CD1c-positive myeloid dendritic cell (primary cell): ENCODE measurements around the gene NUTM2B.
"Not testable (repeated sequence)": the region's sequence is repeated elsewhere in the genome, so short reads cannot be mapped to it uniquely, and the experiment has no call there.

Experiments used
- DNase-seq: peaks from one replicate; pipeline ENCODE4 v3.0.0-alpha.2; 2016; ENCODE audit errors: extremely low spot score

Gene NUTM2B, protein sequence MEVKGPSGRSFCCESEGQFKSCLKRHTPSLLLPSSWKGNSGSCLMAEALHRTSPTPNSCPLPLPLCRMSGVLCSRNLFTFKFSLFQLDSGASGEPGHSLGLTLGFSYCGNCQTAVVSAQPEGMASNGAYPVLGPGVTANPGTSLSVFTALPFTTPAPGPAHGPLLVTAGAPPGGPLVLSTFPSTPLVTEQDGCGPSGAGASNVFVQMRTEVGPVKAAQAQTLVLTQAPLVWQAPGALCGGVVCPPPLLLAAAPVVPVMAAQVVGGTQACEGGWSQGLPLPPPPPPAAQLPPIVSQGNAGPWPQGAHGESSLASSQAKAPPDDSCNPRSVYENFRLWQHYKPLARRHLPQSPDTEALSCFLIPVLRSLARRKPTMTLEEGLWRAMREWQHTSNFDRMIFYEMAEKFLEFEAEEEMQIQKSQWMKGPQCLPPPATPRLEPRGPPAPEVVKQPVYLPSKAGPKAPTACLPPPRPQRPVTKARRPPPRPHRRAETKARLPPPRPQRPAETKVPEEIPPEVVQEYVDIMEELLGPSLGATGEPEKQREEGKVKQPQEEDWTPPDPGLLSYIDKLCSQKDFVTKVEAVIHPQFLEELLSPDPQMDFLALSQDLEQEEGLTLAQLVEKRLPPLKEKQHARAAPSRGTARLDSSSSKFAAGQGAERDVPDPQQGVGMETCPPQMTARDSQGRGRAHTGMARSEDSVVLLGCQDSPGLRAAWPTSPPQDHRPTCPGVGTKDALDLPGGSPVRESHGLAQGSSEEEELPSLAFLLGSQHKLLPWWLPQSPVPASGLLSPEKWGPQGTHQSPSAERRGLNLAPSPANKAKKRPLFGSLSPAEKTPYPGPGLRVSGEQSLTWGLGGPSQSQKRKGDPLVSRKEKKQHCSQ

DNA sequence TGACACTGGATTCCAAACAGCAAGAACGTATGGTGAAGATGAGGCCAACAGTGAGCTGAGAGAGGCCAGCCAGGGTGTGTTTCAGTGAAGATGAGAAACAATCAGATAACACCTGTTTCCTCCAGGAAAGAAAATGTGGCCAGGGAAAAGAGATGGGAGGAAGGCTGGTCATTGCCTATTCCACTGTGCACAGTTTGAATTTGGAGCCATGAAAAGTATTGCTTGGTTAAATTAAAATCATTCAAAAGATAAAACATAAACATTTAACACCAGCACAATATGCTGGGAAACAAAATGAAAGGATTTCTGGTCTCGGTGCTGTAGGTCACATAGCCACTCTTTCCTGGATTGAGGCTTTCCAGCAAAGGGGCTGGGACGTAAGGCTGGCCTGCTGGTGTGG is at the start of gene NUTM2B:
NUTM2B (plus strand) TSS at position 301 of the 400 bp plus-strand sequence. CDS start 383 bp downstream, outside the sequence.
- not testable (repeated sequence) for DNase-seq

GRCh38 chr10:79663287-79663686 is 39.7 kb upstream of the NUTM2B start:
- not testable (repeated sequence) for DNase-seq

DNA sequence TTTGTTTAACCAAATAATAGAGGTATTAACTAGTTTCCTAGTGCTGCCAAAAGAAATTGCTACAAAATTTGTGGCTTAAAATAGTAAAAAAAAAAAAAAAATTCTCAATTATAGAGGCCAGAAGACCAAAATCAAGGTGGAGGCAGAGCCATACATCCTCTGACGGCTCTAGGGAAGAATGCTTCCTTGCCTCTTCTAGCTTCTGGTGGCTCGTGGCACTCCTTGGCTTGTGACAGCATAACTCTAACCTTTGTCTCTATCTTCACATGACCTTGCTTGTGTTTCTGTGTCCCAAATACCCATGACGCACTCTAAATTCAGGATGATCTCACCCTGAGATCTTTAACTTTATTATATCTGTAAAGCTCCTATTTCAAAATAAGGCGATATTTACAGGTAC is 38.3 kb upstream of the NUTM2B start:
- not testable (repeated sequence) for DNase-seq

- not testable (repeated sequence) for DNase-seq
Measured at GRCh38 chr10:79669248-79669788, 33.7 kb upstream of the NUTM2B start.

GRCh38 chr10:79674878-79675277 is 28.1 kb upstream of the NUTM2B start:
- not testable (repeated sequence) for DNase-seq

GRCh38 chr10:79683026-79683883 is 19.8 kb upstream of the NUTM2B start:
- not testable (repeated sequence) for DNase-seq

- not testable (repeated sequence) for DNase-seq
Measured at GRCh38 chr10:79683884-79684720, 18.9 kb upstream of the NUTM2B start.

GRCh38 chr10:79685044-79685685 is 17.9 kb upstream of the NUTM2B start:
- not testable (repeated sequence) for DNase-seq

DNA sequence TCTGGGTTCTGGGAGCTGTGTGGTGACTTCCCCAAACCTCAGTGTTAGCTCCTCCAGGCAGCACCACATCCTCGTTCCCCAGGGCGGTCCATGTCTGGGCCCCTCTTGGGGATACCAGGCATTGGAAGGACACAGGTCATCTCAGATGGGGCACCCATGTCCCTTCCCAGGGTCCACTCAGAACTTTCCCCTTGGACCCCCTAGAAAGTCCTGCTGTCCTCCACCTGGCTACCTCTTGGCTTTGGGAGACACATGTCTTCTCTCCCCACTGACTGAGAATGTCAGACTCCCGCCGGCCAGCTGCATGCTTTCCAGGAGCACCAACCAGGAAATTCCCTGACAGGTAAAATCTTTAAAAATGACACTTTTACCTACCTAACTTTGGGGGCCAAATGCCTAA is 16.4 kb upstream of the NUTM2B start:
- not testable (repeated sequence) for DNase-seq

- not testable (repeated sequence) for DNase-seq
Measured at GRCh38 chr10:79687406-79688150, 15.4 kb upstream of the NUTM2B start.

GRCh38 chr10:79688798-79689197 is 14.2 kb upstream of the NUTM2B start:
- not testable (repeated sequence) for DNase-seq

GRCh38 chr10:79696596-79696995 is 6.4 kb upstream of the NUTM2B start:
- not testable (repeated sequence) for DNase-seq

- not testable (repeated sequence) for DNase-seq
Measured at GRCh38 chr10:79697141-79697540, 5.9 kb upstream of the NUTM2B start.

DNA sequence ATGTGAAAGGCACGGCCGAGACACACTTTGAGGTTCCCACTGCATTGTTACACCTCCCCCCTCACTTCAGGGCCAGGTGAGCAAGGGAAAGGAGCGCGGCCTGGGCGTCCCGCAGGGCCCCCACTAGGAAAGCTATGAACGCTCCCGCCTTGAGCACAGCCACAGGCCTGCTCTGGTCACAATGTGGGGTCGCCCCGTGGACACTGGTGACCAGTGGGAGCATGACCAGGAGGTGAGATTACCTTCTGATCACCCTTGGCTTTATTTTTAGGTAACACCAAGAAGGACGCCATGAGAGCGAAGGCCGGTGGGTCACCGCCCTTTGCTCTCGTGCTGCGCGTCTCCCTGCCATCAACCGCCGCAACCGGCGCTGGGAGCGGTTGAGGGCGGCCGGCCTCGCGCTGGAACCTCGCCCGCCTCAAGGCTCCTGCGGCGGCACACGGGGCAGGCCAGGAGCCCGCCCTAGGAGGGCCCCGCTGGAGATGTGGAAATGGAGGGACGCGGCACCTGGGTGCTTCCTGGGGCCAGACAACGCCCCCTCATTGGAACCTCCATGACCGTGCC is 2.6 kb upstream of the NUTM2B start:
- DNase-seq: not testable (repeated sequence)

GRCh38 chr10:79707017-79707416 is 4.0 kb downstream of the NUTM2B start:
- DNase-seq: not testable (repeated sequence)

GRCh38 chr10:79714976-79715375 is 11.9 kb downstream of the NUTM2B start:
- DNase-seq: not testable (repeated sequence)

DNA sequence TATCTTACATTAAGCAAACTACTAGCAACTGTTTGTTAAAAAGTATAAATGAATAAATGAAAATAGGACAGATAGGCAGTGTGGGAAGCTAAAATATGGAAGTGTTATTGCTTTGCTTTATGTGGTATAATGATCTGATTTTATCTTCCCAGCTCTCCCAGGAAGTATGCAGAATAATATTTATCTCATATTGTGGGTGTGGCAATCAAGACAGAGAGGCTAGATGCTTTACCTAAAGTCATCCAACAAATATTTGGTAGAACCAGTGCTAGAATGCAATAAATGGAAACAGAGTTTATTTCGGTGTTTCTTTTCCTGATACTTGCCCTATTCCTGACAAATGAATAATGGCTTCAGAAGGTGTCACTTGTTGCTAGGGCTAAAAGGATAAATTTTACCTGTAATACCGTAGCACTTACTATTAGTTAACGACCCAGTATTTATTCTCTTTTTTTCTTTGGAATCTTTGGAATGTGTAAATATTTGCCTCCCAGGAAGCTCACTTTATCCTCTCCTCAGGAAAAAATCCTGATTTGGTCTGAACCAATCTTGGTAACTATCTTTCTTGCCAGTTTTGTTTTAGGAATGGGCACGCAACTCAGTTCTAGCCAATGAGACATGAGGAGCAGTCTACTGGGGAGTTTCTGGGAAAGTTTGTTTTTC is 14.0 kb downstream of the NUTM2B start:
- DNase-seq: not testable (repeated sequence)

- not testable (repeated sequence) for DNase-seq
Measured at GRCh38 chr10:79720000-79720399, 17.0 kb downstream of the NUTM2B start.
